Cardiac septum (tissue), 1 donor: ENCODE measurements around the gene GCLM. TPM values are rescaled to one million over a fixed set of nuclear protein-coding genes. Genes with fewer than 3 reads are reported as not detected.

ENCODE experiments used
- microRNA-seq: library from miRNA; unstranded; fragments of <30 nt; microRNA quantifications from one replicate; pipeline ENCODE4 v1.2.0, GENCODE V29; 2020
- total RNA-seq: library from RNA; stranded (reverse); fragmentation: NEBNext Ultra II Directional; extraction: Animal tissue kit (Norgen Biotek cat#: 25700); gene quantifications from one replicate; pipeline ENCODE4 v1.2.1, GENCODE V29; 2021
- donor health status: DM: no; HTN: no; CAD: no.

GCLM gene
- total RNA-seq, 1 donor from 2014 or later = 10.5 TPM

Small RNA genes within 50 kb of the gene (microRNA-seq; reads per million reads assigned to microRNA genes)
- 10.7 reads per million, percentile 23 among the genes with 10 or more reads in this experiment for gene MIR760

Other genes with a start within 250 kb of the GCLM start
- 6.9 TPM for gene BCAR3, start 227.6 kb downstream of the GCLM start, total RNA-seq
- gene DNTTIP2, start 30.2 kb downstream of the GCLM start, total RNA-seq = 41.8 TPM
- gene ABCA4, start 211.7 kb upstream of the GCLM start, total RNA-seq = 0.19 TPM